ENCODE data around the gene AKAP10. TPM values are rescaled to one million over a fixed set of nuclear protein-coding genes. Genes with fewer than 3 reads are reported as not detected.
"Not testable (repeated sequence)": the region's sequence is repeated elsewhere in the genome, so short reads cannot be mapped to it uniquely, and the experiment has no call there.

AKAP10 gene
- total and polyA plus RNA-seq, 4 experiments from 2014 or later = 23.5 to 72.1 (median 44.4) TPM

DNA sequence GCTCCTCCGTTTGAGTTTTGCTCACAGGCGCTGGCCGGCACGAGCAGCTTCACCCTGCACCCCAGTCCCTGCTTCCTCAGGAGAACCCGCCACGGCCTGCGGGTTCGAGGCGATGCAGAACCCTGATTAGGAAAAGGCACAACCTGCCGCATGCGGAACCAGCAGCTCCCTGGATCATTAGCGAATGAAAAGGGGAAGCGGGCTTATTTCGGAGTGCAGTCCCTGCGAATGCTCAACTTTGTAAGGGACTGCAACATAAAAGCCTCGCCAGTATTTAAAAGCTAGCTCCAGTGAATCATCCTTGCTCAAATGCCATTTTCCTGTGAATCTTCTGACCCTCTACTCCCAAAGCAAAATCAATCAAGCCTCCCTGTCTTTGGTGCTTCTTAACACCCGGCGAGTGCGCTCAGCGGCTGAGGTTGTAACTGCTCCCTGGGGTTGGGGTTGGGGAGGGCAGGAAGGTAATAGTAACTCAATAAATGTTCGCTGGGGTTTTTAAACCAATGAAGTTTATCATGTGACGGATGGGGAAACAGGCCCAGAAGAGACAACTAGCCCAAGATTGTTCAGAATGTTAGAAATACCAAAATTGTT lies 678 bp upstream of the AKAP10 start:
- H3K36me3 ChIP-seq (ENCODE audit: insufficient read depth, low read length) = no peaks in the 10 kb centered on the region
- Mint-ChIP-seq H3K4me3 (peak overlapping the region; percentile 94 to 99 (median 96)), H3K36me3 (peaks cover 11 to 27% of the 10 kb centered on the region in 2 donors), H3K27ac (peak overlapping the region; percentile 95 to 98 (median 97)), H3K9me3 (peaks cover 0 to 2% (median 0%) of the 10 kb centered on the region in 8 donors), H3K27me3 (no peaks in the 10 kb centered on the region), H3K4me1 (peaks cover 27 to 51% (median 39%) of the 10 kb centered on the region in 4 donors)
- H3K4me1 ChIP-seq (ENCODE audit: insufficient read depth, low read length) = peaks cover 43% of the 10 kb centered on the region
- no peaks in the 10 kb centered on the region for H3K27me3 ChIP-seq (ENCODE audit: insufficient read depth, low read length)
- ChIA-PET POLR2A (ENCODE audit: partially characterized antibody) (interaction anchor here (0.8 to 2.5 kb wide), 17 partner anchors 10 to 1065 kb away, joined by 3 to 22 read pairs (median 5); partner anchors contain the start of genes ALDH3A2, B9D1, SPECC1 and ULK2), CTCF (ENCODE audit: partially characterized antibody) (interaction anchor here (0.8 to 2.0 kb wide), 2 partner anchors 14 to 32 kb away, joined by 3 to 12 read pairs; no protein-coding TSS in a partner anchor)
- intact Hi-C loops (cut with micrococcal nuclease) = no loop called here
- DNase-seq = peak in 4 of 5 donors; percentile 11 to 40 (median 22)
- H3K9me3 ChIP-seq (ENCODE audit: control insufficient read depth in 1 of 2, low read length in 2 of 2) = no peaks in the 10 kb centered on the region
- peak overlapping the region; percentile 71 to 87 for H3K4me3 ChIP-seq (ENCODE audit: low read length in 2 of 2)
- H3K27ac ChIP-seq (ENCODE audit: low read depth, low read length) = peak overlapping the region; percentile 93

DNA sequence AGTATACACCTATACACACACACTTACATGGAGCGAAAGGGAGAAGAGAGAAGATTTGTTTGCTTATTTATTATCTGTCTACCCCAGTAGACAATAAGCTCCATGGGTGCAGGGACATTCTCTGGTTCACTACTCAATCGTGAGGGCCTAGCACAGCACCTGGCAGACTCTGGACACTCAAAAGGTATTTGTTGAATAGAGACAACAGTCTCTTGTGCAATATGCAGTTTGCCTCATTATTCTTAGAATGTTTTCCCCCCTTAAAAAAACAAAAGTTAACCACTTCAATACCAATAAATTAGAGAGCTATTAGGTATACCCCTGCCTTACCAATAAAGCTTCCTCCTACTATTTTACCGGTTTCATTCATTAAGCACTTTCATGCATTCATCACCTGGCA lies 2.0 kb downstream of the AKAP10 start:
- H3K4me3 Mint-ChIP-seq = peak overlapping the region; percentile 39 to 83 (median 64)
- H3K4me1 Mint-ChIP-seq = peaks cover 34 to 71% (median 44%) of the 10 kb centered on the region in 4 donors
- CTCF ChIA-PET (ENCODE audit: partially characterized antibody) = interaction anchor here (0.9 to 1.4 kb wide), 5 partner anchors 10 to 34 kb away, joined by 3 to 5 read pairs (median 4); no protein-coding TSS in a partner anchor
- H3K27me3 ChIP-seq (ENCODE audit: insufficient read depth, low read length) = no peaks in the 10 kb centered on the region
- peaks cover 50% of the 10 kb centered on the region for H3K4me1 ChIP-seq (ENCODE audit: insufficient read depth, low read length)
- POLR2A ChIA-PET (ENCODE audit: partially characterized antibody) = no interaction called here
- H3K27ac Mint-ChIP-seq = peak overlapping the region; percentile 13 to 98 (median 76)
- H3K36me3 ChIP-seq (ENCODE audit: insufficient read depth, low read length) = no peaks in the 10 kb centered on the region
- H3K27me3 Mint-ChIP-seq = no peaks in the 10 kb centered on the region
- intact Hi-C loops (cut with micrococcal nuclease) = no loop called here
- peaks cover 0 to 2% (median 0%) of the 10 kb centered on the region in 8 donors for H3K9me3 Mint-ChIP-seq
- H3K4me3 ChIP-seq (ENCODE audit: low read length in 2 of 2) = peak overlapping the region in 1 of 2 donors; percentile 0
- H3K36me3 Mint-ChIP-seq = peaks cover 17 to 36% of the 10 kb centered on the region in 2 donors
- no peak overlapping the region for H3K27ac ChIP-seq (ENCODE audit: low read depth, low read length)
- DNase-seq = no peak
- no peaks in the 10 kb centered on the region for H3K9me3 ChIP-seq (ENCODE audit: control insufficient read depth in 1 of 2, low read length in 2 of 2)

DNA sequence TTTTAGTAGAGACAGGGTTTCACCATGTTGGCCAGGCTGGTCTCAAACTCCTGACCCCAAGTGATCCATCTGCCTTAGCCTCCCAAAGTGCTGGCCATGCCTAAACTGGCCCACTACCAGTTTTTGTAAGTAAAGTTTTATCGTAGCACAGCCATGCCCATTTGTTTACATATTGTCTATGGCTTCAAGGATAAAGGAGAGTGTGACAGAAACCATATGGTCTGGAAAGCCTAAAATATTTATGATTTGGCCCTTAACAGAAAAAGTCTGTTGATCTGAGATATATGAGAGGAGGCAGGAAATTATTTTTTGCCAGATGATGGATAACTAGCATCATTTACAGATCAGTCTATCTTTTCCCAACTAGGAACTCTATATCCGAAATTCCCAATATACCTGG lies 4.5 kb downstream of the AKAP10 start:
- H3K4me3 ChIP-seq (ENCODE audit: low read length in 2 of 2) = no peak overlapping the region
- H3K27me3 ChIP-seq (ENCODE audit: insufficient read depth, low read length) = no peaks in the 10 kb centered on the region
- H3K27me3 Mint-ChIP-seq = no peaks in the 10 kb centered on the region
- peaks cover 38 to 83% (median 50%) of the 10 kb centered on the region in 4 donors for H3K4me1 Mint-ChIP-seq
- H3K27ac ChIP-seq (ENCODE audit: low read depth, low read length) = no peak overlapping the region
- H3K36me3 Mint-ChIP-seq = peaks cover 34 to 49% of the 10 kb centered on the region in 2 donors
- POLR2A ChIA-PET (ENCODE audit: partially characterized antibody) = no interaction called here
- no peak for DNase-seq
- intact Hi-C loops (cut with micrococcal nuclease) = no loop called here
- peaks cover 40% of the 10 kb centered on the region for H3K4me1 ChIP-seq (ENCODE audit: insufficient read depth, low read length)
- CTCF ChIA-PET (ENCODE audit: partially characterized antibody) = no interaction called here
- H3K27ac Mint-ChIP-seq = peak overlapping the region in 1 of 7 donors; percentile 12
- H3K9me3 ChIP-seq (ENCODE audit: control insufficient read depth in 1 of 2, low read length in 2 of 2) = no peaks in the 10 kb centered on the region
- H3K4me3 Mint-ChIP-seq = no peak overlapping the region
- H3K9me3 Mint-ChIP-seq = no peaks in the 10 kb centered on the region
- H3K36me3 ChIP-seq (ENCODE audit: insufficient read depth, low read length) = peaks cover 4% of the 10 kb centered on the region

DNA sequence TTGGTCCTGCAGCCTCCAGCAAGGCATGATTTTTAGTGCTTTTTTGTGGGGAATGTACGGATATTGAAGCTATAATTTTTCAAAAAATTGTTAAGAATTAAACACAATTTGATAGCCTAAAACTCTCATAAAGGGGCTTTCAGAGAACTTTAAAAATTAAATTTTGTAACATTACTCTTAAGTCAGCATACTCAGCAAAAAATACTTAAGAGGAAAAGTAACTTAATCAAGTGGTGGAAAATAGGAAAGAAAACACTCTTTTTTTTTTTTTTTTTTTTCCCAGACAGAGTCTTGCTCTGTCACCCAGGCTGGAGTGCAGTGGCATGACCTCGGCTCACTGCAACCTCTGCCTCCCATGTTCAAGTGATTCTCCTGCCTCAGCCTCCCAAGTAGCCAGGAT lies 14.7 kb downstream of the AKAP10 start:
- Histone ChIP-seq H3K36me3 (ENCODE audit: insufficient read depth, low read length) (peaks cover 26% of the 10 kb centered on the region), H3K4me1 (ENCODE audit: insufficient read depth, low read length) (peaks cover 13% of the 10 kb centered on the region)
- H3K9me3 ChIP-seq (ENCODE audit: control insufficient read depth in 1 of 2, low read length in 2 of 2); H3K9me3 Mint-ChIP-seq; H3K27ac ChIP-seq (ENCODE audit: low read depth, low read length); CTCF ChIA-PET (ENCODE audit: partially characterized antibody); H3K4me3 Mint-ChIP-seq; H3K27me3 Mint-ChIP-seq; H3K27me3 ChIP-seq (ENCODE audit: insufficient read depth, low read length); POLR2A ChIA-PET (ENCODE audit: partially characterized antibody); DNase-seq; H3K4me3 ChIP-seq (ENCODE audit: low read length in 2 of 2); intact Hi-C loops (cut with micrococcal nuclease): not testable (repeated sequence)
- Mint-ChIP-seq H3K4me1 (peaks cover 29 to 41% (median 34%) of the 10 kb centered on the region in 4 donors), H3K36me3 (peaks cover 44 to 63% of the 10 kb centered on the region in 2 donors), H3K27ac (peak overlapping the region in 2 of 7 donors; percentile 25 to 65)

DNA sequence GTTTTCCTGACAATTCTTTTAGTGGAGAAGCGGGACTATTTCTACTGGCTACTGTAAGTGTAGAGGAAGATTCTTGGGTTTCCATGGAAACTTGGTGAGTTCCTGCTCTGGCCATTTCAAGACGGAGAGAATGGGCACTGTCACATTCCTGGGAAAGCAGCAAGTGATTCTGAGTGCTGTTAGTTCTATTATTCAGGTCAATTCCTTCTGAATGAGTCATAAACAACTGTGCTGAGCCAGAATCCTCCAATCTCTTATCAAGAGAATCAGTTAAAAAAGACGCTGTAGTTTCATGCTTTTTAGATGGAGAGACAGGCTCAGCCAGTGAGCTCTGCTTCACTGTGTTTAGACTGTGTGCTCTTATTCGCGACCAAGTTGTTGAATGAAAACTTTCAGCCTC lies 19.6 kb downstream of the AKAP10 start:
- H3K4me1 Mint-ChIP-seq = peaks cover 30 to 45% (median 39%) of the 10 kb centered on the region in 4 donors
- no peak overlapping the region for H3K27ac ChIP-seq (ENCODE audit: low read depth, low read length)
- H3K9me3 Mint-ChIP-seq = no peaks in the 10 kb centered on the region
- ChIA-PET POLR2A (ENCODE audit: partially characterized antibody) (no interaction called here), CTCF (ENCODE audit: partially characterized antibody) (no interaction called here)
- no peak overlapping the region for H3K4me3 ChIP-seq (ENCODE audit: low read length in 2 of 2)
- no peak for DNase-seq
- peaks cover 51 to 66% of the 10 kb centered on the region in 2 donors for H3K36me3 Mint-ChIP-seq
- H3K4me3 Mint-ChIP-seq = peak overlapping the region in 1 of 8 donors; percentile 18
- H3K9me3 ChIP-seq (ENCODE audit: control insufficient read depth in 1 of 2, low read length in 2 of 2) = no peaks in the 10 kb centered on the region
- no peaks in the 10 kb centered on the region for H3K27me3 Mint-ChIP-seq
- peak overlapping the region in 4 of 7 donors; percentile 1 to 59 (median 15) for H3K27ac Mint-ChIP-seq
- H3K4me1 ChIP-seq (ENCODE audit: insufficient read depth, low read length) = peaks cover 31% of the 10 kb centered on the region
- peaks cover 34% of the 10 kb centered on the region for H3K36me3 ChIP-seq (ENCODE audit: insufficient read depth, low read length)
- no peaks in the 10 kb centered on the region for H3K27me3 ChIP-seq (ENCODE audit: insufficient read depth, low read length)
- intact Hi-C loops (cut with micrococcal nuclease) = loop anchor here (10.0 kb wide), 1 partner anchor 93 kb away; the partner anchor contains the start of gene ULK2

DNA sequence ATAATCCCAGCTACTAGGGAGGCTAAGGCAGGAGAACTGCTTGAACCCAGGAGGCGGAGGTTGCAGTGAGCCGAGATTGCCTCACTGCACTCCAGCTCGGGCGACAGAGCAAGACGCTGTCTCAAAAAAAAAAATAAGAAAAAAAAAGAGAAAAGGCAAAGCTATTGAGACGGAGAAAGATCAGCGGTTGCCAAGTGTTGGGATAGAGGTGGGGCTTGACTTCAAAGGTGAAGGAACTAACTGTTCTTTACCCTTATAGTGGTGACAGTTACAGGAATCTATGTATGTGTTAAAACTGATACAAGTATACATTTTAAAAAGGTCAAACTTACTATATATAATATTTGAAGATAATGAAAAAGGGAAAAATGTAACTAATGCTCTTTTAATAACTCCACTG lies 22.5 kb downstream of the AKAP10 start:
- Histone ChIP-seq H3K36me3 (ENCODE audit: insufficient read depth, low read length) (peaks cover 19% of the 10 kb centered on the region), H3K4me3 (ENCODE audit: low read length in 2 of 2) (no peak overlapping the region), H3K27me3 (ENCODE audit: insufficient read depth, low read length) (no peaks in the 10 kb centered on the region), H3K9me3 (ENCODE audit: control insufficient read depth in 1 of 2, low read length in 2 of 2) (no peaks in the 10 kb centered on the region), H3K27ac (ENCODE audit: low read depth, low read length) (no peak overlapping the region), H3K4me1 (ENCODE audit: insufficient read depth, low read length) (peaks cover 32% of the 10 kb centered on the region)
- H3K27me3 Mint-ChIP-seq = no peaks in the 10 kb centered on the region
- no peaks in the 10 kb centered on the region for H3K9me3 Mint-ChIP-seq
- no peak for DNase-seq
- no peak overlapping the region for H3K27ac Mint-ChIP-seq
- ChIA-PET CTCF (ENCODE audit: partially characterized antibody) (no interaction called here), POLR2A (ENCODE audit: partially characterized antibody) (no interaction called here)
- peaks cover 39 to 47% of the 10 kb centered on the region in 2 donors for H3K36me3 Mint-ChIP-seq
- intact Hi-C loops (cut with micrococcal nuclease) = loop anchor here (10.0 kb wide), 1 partner anchor 90 kb away; the partner anchor contains the start of gene ULK2
- H3K4me1 Mint-ChIP-seq = peaks cover 28 to 55% (median 37%) of the 10 kb centered on the region in 4 donors
- peak overlapping the region in 4 of 8 donors; percentile 29 to 65 (median 50) for H3K4me3 Mint-ChIP-seq

DNA sequence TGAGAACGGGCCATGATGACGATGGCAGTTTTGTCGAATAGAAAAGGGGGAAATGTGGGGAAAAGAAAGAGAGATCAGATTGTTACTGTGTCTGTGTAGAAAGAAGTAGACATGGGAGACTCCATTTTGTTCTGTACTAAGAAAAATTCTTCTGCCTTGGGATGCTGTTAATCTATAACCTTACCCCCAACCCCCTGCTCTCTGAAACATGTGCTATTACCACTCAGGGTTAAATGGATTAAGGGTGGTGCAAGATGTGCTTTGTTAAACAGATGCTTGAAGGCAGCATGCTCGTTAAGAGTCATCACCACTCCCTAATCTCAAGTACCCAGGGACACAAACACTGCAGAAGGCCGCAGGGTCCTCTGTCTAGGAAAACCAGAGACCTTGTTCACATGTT lies 26.2 kb downstream of the AKAP10 start:
- Mint-ChIP-seq H3K36me3 (peaks cover 43 to 48% of the 10 kb centered on the region in 2 donors), H3K4me1 (peaks cover 38 to 73% (median 50%) of the 10 kb centered on the region in 4 donors), H3K27ac (peak overlapping the region in 1 of 7 donors; percentile 42)
- peaks cover 41% of the 10 kb centered on the region for H3K4me1 ChIP-seq (ENCODE audit: insufficient read depth, low read length)
- H3K27ac ChIP-seq (ENCODE audit: low read depth, low read length); H3K4me3 ChIP-seq (ENCODE audit: low read length in 2 of 2); H3K9me3 Mint-ChIP-seq; H3K27me3 Mint-ChIP-seq; H3K9me3 ChIP-seq (ENCODE audit: control insufficient read depth in 1 of 2, low read length in 2 of 2); DNase-seq; CTCF ChIA-PET (ENCODE audit: partially characterized antibody); H3K27me3 ChIP-seq (ENCODE audit: insufficient read depth, low read length); H3K4me3 Mint-ChIP-seq; POLR2A ChIA-PET (ENCODE audit: partially characterized antibody): not testable (repeated sequence)
- peaks cover 16% of the 10 kb centered on the region for H3K36me3 ChIP-seq (ENCODE audit: insufficient read depth, low read length)
- intact Hi-C loops (cut with micrococcal nuclease) = loop anchor here (10.0 kb wide), 1 partner anchor 87 kb away; the partner anchor contains the start of gene ULK2

Measured in CD4-positive, alpha-beta memory T cell (primary cell).